ENCODE results near the gene KIR2DL1.
"Not testable (repeated sequence)": the region's sequence is repeated elsewhere in the genome, so short reads cannot be mapped to it uniquely, and the experiment has no call there.

Gene KIR2DL1

GRCh38 chr19:54769646-54770045 is at the start of gene KIR2DL1:
TSS of gene KIR2DL1 (plus strand) at chr19:54769793. CDS start at chr19:54769851, 58 bp downstream.
- FAIRE-seq; DNase-seq (ENCODE audit: extremely low spot score, insufficient read length, low read depth): not testable (repeated sequence)

DNA sequence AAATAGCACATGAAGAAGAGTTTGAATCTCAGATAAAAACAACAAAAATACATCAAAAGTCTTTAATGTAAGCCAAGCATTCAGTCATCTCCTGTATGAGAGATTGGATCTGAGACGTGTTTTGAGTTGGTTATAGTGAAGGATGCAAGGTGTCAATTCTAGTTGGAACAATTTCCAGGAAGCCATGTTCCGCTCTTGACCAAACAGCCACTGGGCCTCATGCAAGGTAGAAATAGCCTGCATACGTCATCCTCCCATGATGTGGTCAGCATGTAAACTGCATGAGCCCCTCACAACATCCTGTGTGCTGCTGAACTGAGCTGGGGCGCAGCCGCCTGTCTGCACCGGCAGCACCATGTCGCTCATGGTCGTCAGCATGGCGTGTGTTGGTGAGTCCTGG is 45.5 kb upstream of the KIR2DL1 start, which contains the start of gene KIR3DL3:
Gene KIR3DL3 (plus strand): TSS at position 301 of the 400 bp plus-strand sequence. CDS start 55 bp downstream, at position 356.
- FAIRE-seq (no peak), DNase-seq (ENCODE audit: extremely low spot score, insufficient read length, low read depth) (no peak)

- no peak for DNase-seq (ENCODE audit: extremely low spot score, insufficient read length, low read depth)
- FAIRE-seq: no peak
Observed at GRCh38 chr19:54724644-54725043, 44.9 kb upstream of the KIR2DL1 start.

DNA sequence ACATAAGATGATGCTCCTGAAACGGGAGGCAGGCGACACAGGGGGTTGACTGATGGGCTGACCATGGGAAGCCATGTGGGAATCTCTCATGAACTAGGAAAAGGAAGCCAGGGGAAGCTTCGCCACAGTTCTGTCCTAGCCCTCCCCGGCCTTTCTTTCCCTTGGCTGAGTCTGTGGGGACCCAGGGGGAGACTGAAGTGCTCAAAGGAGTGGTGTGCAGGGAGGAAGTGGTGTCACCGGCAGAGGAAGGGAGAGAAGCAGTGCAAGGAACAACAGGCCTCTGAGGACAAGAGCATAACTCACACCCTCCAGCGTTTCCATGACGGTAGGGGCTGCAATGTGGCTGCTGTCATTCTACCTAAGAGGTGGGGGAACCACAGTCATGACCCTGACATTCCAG is 44.3 kb upstream of the KIR2DL1 start:
- FAIRE-seq: no peak
- no peak for DNase-seq (ENCODE audit: extremely low spot score, insufficient read length, low read depth)

GRCh38 chr19:54727562-54727961 is 42.0 kb upstream of the KIR2DL1 start:
- FAIRE-seq: no peak
- no peak for DNase-seq (ENCODE audit: extremely low spot score, insufficient read length, low read depth)

DNA sequence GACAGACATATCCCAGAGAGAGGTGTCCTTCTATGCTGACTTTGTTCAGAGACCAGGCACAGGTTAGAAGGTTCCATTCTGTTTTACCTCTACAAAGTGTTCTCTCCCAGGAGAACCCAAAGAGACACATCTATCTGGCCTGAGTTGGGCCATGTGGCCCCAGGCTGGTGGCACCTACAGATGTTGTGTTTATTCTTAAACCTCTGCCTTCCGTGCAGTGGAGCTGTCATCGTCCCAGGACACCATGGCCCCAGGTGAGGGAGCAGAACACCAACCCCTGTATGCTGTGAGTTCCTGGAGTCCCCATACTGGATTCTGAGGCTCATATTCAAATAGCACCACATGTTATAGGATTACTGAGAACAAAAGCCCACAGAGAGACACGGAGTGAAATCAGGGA is 41.4 kb upstream of the KIR2DL1 start:
- FAIRE-seq (no peak), DNase-seq (ENCODE audit: extremely low spot score, insufficient read length, low read depth) (no peak)

GRCh38 chr19:54729416-54730188 is 40.0 kb upstream of the KIR2DL1 start:
- FAIRE-seq: no peak
- no peak for DNase-seq (ENCODE audit: extremely low spot score, insufficient read length, low read depth)

DNA sequence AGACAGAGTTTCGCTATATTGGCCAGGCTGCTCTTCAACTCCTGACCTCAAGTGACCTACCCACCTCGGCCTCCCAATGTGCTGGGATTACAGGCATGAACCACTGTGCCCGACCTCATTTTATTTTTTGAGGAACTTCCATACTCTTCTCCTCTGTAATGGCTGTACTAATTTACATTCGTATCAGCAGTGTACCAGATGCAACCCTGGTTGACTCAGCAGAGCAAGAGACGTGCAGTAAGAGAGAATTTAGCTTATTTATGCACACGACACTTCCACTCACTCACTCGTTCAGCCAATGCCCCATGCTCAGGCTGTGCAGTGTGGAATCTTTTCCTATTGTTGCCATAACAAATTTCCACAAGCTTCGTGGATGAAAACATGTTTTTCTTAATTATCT is 38.4 kb upstream of the KIR2DL1 start:
- DNase-seq (ENCODE audit: extremely low spot score, insufficient read length, low read depth) (no peak), FAIRE-seq (no peak)

GRCh38 chr19:54738306-54738705 is 31.3 kb upstream of the KIR2DL1 start, which contains the start of gene KIR2DL3:
TSS of gene KIR2DL3 (plus strand) at chr19:54738513. CDS start at chr19:54738546, 33 bp downstream.
- FAIRE-seq; DNase-seq (ENCODE audit: extremely low spot score, insufficient read length, low read depth): not testable (repeated sequence)

DNA sequence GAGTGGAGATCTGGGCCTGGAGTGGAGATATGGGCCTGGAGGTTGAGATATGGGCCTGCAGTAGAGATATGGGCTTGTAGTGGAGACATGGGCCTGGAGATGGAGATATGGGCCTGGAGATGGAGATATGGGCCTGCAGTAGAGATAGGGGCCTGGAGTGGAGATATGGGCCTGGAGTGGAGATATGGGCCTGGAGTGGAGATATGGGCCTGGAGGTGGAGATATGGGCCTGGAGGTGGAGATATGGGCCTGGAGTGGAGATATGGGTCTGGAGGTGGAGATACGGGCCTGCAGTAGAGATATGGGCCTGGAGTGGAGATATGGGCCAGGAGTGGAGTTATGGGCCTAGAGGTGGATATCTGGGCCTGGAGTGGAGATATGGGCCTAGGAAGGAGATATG is 30.9 kb upstream of the KIR2DL1 start:
- FAIRE-seq: no peak
- no peak for DNase-seq (ENCODE audit: extremely low spot score, insufficient read length, low read depth)

- no peak for FAIRE-seq
Observed at GRCh38 chr19:54739587-54740497, 29.8 kb upstream of the KIR2DL1 start.

GRCh38 chr19:54741950-54742349 is 27.6 kb upstream of the KIR2DL1 start:
- FAIRE-seq; DNase-seq (ENCODE audit: extremely low spot score, insufficient read length, low read depth): not testable (repeated sequence)

More at GRCh38 chr19:54739587-54740497, 29.8 kb upstream of the KIR2DL1 start:
- DNase-seq (ENCODE audit: extremely low spot score, insufficient read length, low read depth): no peak

GRCh38 chr19:54744080-54744479 is 25.5 kb upstream of the KIR2DL1 start:
- FAIRE-seq; DNase-seq (ENCODE audit: extremely low spot score, insufficient read length, low read depth): not testable (repeated sequence)

DNA sequence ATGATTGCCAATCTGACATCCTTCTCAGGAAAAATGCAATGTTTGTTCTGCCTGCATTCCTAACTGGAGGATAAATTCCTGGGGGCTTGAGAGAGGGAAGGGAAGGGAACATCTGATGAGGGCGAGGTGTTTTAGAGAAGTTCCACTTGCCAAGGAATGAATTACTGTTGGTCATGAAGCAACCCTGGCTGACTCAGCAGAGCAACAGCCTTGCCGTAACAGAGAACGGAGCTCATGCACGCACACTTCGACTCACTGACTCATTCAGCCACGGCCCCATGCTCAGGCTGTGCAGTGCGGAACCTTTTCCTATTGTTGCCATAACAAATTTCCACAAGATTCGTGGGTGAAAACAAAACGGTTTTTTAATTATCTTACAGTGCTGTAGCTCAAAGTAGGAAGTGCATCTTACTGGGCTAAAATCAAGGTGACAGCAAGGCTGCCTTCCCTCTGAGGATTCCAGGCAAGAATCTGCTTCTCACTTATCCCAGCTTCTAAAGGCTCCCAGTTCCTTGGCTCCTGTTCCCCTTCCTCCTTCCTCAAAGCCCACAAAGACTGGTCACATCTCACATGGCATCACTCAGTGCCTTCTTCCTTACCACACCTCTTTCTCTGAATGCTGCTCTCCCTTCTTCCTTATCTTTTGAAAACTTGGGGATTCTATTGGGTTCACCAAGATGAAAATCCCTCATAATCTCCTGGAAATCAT is 21.8 kb upstream of the KIR2DL1 start:
- not testable (repeated sequence) for DNase-seq (ENCODE audit: extremely low spot score, insufficient read length, low read depth); FAIRE-seq

- not testable (repeated sequence) for DNase-seq (ENCODE audit: extremely low spot score, insufficient read length, low read depth); FAIRE-seq
Observed at GRCh38 chr19:54750276-54750675, 19.3 kb upstream of the KIR2DL1 start.

DNA sequence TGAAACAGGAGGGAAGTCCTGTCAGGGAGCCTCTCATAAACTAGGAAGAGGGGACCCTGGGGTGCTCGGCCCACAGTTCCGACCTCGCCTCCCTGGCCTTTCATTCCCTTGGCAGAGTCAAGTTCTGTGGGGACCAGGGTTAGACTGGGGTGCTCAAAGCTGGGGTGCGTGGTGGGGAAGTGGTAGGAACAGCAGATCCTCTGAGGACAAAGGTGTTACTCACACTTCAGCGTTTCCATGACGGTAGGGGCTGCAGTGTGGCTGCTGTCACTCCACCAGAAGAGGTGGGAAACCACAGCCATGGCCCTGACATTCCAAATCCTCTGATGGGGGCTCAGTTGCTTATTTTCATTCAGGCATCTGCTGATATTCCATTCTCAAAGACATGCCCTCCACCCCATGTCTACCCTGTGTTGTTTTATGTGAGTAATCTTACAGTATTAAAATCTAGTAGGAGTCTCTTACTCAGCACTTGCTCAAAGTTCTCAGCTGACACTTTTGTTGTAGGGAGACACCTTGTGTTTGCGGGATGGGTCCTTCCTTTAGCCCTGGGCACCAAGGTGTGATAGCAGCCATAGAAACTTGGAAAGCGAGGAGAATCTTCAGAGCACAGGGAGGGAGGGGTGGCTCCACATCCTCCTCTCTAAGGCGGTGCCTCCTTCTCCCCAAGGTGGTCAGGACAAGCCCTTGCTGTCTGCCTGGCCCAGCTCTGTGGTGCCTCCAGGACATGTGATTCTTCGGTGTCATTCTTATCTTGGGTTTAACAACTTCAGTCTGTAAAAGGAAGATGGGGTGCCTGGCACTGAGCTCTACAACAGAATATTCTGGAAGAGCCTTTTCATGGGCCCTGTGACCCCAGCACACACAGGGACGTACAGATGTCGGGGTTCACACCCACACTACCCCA is 13.1 kb upstream of the KIR2DL1 start:
- not testable (repeated sequence) for DNase-seq (ENCODE audit: extremely low spot score, insufficient read length, low read depth); FAIRE-seq

DNA sequence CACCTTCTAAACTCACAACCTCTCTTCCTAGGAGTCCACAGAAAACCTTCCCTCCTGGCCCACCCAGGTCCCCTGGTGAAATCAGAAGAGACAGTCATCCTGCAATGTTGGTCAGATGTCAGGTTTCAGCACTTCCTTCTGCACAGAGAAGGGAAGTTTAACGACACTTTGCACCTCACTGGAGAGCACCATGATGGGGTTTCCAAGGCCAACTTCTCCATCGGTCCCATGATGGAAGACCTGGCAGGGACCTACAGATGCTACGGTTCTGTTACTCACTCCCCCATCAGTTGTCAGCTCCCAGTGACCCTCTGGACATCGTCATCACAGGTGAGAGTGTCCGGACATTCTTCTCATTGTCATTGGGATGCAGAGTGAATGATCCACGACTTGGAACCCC is 11.0 kb upstream of the KIR2DL1 start:
- FAIRE-seq; DNase-seq (ENCODE audit: extremely low spot score, insufficient read length, low read depth): not testable (repeated sequence)

GRCh38 chr19:54764219-54764618 is 5.4 kb upstream of the KIR2DL1 start:
- not testable (repeated sequence) for DNase-seq (ENCODE audit: extremely low spot score, insufficient read length, low read depth)

DNA sequence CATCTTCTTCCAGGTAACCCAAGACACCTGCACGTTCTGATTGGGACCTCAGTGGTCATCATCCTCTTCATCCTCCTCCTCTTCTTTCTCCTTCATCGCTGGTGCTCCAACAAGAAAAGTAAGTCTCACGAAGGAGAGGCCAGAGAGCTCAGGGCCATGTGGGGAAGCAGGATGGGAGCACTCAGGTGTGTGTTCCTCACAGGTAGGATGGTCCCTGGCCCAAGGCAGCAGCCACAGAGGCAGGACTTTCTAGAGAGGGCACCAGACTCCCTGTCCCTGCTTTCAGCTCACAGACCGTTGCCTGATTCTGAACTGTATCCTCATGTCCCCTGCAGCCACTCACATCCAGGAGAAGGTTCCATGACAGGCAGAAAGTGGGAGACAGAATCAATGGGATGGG is 3.1 kb upstream of the KIR2DL1 start:
- not testable (repeated sequence) for FAIRE-seq

More at GRCh38 chr19:54764219-54764618, 5.4 kb upstream of the KIR2DL1 start:
- FAIRE-seq: not testable (repeated sequence)

More for the DNA sequence above, 3.1 kb upstream of the KIR2DL1 start:
- not testable (repeated sequence) for DNase-seq (ENCODE audit: extremely low spot score, insufficient read length, low read depth)
